ENCODE results near the gene IYD.

The IYD gene

DNA sequence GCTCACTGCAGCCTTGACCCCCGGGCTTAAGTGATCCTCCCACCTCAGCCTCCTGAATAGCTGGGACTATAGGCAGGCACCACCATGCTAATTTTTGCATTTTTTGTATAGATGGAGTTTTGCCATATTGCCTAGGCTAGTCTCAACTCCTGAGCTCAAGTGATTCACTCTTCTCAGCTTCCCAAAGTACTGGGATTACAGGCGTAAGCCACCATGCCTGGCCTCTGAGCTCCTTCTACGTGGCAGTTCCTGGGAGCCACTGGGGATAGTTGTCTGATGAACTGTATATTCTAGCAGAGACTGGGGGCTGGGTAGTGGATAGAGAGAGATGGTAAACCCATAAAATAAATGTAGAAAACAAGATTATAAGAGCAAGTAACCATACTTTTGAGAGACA is 26.1 kb downstream of the IYD start:
- no peak for ATAC-seq
- no peak for DNase-seq

DNA sequence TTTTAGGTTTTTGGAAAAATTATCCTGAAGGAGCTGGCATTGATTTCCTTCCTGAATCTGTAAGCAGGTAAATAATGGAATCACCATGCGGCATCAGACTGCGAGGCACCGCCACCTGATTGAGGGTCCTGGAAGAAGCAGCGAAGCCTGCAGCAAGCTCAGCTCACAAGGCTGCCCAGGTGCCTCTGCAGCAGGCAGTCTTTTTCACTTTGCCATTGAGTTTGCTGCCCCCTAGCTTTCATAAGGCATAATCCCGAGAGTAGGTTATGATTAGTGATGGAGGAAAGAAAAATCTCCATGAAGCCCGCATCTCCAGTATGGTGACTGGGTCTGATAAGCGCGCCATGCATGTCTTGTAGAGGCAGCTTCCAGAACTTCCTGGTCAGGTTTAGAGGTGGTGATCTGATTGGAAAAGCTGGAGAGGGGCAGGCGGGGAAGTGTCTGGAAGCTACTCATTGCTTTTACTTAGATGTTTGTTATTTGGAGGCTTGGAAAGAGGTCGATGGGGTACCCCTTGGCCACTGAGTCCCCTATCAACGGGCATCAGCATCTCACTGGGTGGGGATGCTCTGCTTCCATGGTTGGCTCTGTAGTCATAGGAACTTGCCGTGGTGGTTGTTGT is 26.7 kb downstream of the IYD start:
- peak; percentile 73 for ATAC-seq
- DNase-seq, result peak; percentile 32

DNA sequence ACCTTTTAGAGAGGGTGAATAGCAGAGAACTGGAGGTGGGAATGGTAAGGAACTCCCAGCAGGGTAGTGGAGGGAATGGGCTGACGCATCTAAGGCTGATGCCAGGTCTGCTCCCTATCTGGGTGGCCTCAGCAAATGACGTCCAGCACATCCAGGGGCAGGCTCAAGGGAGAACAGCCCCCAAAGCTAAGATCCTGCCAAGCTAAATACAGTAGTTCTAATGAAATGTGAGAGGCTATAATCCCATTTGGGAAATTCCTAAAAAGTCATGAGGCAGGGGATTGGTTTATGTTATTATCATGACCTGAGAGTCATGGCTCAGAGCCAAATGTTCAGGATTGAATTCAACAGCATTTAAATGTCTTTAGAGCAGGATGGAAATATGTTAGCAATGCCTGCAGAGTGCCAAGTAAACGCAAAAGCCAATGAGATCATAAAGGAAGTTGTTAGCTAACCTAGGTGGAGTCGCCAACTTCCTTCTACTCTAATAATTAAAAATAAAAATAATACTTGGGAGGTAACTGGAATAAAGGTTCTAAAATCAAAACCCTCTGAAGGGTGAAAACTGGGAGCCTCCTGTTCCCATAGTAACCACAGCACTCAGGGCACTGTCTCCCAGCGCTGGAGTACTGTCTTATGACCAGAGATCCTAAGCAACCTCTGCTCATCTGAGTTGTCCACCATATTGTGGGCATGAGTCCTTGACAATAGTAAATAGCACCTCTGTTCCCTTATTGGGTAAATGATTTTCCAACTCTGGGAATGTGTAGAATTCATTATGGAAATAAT is 34.8 kb downstream of the IYD start:
- ATAC-seq (no peak), DNase-seq (no peak)

GRCh38 chr6:150406948-150407347 is 38.1 kb downstream of the IYD start:
- DNase-seq (no peak), ATAC-seq (no peak)

DNA sequence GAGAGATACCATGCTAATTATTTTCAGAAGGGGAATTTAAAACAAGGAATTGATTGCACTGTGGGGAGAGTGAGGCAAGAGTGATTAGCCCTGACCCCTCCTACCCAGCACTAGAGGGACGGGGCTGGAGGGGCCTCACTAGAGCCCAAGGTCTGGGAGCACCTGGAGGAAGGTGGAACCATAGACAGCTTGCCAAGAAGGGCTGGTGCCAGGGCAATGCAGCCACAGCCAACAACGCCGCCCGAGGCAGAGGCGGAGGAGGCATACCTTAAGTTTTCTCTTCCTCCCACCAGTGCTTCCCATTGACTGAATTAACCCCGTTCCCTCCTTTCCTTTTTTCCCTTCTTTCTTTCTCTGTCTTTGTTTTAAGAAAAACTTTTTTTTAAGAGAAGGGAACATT is 40.0 kb downstream of the IYD start:
- DNase-seq (no peak), ATAC-seq (no peak)

DNA sequence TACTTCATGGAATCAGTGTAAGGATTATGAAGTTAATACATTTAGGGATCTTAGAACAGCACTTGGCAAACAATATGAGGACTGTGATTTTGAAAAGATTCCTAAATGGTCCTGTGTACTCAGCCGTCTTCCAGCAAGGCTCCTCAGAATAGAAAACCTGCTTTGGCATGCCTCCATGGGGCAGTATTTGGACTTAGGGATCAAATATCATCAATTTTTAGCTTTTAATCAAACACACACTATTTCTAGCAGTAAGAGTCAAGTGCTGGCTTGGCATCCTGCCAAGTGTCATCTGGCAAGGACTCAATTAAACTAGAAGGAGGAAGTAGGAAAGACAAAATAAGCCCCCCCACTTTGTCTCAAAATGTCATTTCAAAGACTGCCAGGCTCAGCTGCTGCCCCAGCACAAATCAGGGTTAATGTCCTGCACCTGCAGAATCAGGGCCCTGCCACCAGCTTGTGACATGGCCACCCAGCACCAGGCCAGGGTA is 40.8 kb downstream of the IYD start:
- DNase-seq (no peak), ATAC-seq (no peak)

DNA sequence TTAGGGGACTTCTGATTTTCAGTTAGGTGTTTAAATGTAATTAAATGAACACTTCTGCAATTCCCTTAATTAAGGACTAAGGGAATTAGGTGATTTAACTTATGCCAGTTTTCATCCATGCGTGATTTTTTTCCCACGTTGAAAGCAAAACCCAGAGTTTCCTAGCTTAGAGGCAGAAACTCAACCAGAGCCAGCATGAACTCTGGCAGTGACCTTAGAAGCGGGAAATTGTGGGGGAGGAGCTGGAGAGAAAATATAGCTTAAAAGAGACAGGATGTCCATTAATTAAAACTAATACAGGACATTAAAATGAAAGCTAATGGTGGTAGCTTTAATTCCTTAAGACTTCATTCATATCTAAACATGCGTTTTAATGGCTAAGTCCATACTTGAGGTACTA is 41.6 kb downstream of the IYD start:
- DNase-seq (no peak), ATAC-seq (no peak)

DNA sequence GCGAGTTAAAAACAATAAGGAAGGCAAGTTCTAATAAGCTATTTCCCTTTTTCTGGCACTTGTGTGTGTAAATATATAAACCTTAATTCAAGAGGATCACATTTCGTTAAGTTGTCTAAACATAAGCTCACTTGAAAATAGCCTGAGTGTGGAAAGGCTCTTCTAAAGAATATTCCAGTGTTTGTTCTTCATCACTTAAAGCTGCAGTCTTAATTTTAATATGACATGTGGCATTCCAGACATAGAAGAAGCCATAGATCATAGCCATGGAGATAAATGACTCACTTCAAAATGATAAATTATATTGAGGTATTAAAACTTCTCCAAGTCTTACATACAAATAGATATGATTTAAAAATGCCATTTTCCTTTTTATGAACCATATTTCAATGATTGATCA is 42.1 kb downstream of the IYD start:
- ATAC-seq, result no peak
- no peak for DNase-seq

DNA sequence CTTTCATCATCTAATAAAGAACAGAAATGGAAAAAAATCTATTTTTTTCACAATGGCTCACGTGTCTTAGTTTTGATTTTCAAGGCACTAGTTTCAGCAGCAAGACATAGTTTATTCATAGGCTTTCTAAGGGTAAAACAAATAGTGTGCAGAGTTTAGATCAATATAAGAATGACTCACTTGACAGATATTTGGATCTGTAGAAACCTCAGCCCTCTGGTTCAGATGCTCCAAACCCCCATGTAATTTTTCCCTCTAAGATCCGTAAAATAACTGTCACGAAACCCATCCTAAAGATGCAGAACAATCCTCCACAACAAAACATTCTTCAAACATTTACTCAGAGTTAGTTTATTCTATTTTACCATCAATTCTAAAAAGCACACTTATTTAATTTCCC is 43.4 kb downstream of the IYD start:
- DNase-seq (no peak), ATAC-seq (no peak)

DNA sequence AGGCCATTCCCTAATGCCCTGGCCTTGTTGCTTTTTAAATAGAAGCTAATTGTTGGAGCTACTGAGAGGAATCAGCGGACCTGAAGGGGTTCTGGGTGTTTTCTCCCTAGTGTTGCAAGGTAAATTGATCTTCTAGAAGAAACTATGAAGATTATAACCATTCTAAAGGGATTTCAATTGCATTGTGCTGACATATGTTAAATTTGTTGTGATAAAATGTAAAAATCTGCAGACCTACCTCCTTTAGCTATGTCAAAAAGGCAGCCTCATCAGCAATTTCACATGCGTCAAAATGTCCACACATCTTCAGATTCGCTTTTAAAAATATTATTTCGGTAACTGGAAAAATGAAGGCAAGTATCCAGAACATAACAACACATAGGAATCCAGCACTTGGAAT is 44.4 kb downstream of the IYD start:
- no peak for ATAC-seq
- no peak for DNase-seq

DNA sequence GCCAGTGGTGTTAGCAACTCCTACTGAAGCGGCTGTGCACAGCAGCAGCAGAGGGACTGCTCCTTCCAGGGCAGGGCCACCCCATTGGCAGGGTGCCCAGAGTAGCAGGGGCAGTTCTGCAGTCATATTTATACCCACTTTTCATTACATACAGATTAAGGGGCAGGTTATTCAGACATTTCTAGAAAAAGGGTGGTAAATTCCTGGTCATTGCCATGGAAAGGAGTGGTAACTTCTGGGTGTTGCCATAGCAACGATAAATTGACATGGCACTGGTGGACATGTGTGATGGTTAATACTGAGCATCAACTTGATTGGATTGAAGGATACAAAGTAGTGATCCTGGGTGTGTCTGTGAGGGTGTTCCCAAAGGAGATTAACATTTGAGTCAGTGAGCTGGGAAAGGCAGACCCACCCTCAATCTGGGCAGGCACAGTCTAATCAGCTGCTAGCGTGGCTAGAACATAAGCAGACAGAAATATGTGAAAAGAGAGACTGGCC is 45.0 kb downstream of the IYD start:
- ATAC-seq, result no peak
- no peak for DNase-seq

DNA sequence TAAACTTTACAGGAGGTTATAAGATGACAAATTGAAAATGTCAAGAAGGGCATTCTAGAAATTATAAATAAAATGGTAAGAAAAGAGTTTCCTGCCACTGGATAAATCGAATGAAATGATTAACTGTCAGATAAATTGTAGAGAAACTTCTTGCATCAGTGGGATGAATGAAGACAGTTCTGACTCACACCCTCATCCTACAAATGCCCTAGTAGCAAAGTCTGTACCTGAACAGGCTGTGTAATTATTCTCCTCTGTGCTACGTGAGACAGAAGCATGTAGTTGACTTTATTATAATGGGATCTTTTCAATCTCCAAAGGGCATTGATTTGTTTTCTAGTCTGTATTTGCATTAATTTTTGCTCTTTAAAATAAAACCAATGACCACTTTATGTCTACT is 47.3 kb downstream of the IYD start:
- peak; percentile 26 for ATAC-seq
- no peak for DNase-seq

DNA sequence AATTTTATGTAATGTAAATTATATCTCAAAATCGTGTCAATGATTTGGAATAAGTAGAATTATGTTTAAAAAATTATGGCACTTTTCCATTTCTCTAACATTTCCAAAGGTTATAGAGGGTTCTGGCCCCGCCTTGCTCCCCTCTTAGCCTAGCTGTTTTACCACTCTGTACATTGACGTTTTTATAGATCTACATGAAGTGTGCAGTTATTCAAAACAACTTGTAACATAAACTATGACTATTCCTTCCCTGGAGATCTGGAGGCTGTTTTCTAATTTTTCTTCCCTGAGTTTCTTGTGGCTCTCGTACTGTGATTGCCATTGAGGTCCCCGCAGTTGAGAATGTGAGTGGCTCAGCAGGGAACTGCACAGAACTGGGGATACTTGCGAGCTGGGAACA is 48.4 kb downstream of the IYD start:
- ATAC-seq (no peak), DNase-seq (no peak)

DNA sequence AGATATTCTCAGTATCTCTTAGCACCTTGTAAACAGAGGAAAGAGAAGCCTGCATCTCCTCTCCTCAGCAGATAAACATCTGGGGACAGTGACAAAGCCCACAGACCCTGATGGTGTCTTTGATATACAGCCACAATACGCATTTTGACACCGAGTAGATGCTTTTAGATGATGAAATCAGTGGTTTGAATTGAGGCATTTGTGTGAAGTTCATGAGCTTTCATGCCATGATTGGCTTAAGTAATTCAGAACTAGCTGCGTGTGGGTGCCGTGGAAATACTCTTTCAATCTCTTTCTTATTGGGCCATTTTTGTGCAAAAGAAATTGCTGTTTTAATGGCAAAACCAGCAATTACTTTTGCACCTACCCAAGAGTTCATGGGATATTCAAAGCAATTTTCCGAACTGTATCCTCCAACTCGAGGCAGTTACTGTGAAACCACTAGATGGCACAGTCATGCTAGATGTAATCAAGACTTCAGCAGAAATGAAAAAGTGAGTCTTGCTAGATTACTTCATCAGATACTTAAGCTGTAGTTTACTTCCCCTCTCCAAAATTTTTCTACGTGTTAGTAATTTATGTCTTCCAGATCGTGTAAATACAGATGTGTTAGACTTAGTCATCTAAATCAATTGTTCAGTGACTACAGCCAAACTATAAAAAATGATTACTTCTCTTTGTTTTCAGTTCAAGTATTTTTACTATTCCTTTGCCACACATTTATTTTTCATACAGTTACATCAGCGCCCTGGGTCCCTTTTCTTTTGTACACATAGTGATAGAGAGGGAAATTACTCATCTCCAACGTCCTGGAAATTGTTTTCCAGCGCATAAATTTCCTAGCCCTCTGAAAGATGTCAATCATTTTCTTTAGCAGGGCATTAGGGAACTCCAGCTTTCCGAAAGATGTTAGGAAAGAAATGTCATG is 49.4 kb downstream of the IYD start:
- ATAC-seq, result peak; percentile 67
- DNase-seq, result no peak

- no peak for ATAC-seq
- DNase-seq, result peak; percentile 75
These were observed 50.2 kb downstream of the IYD start for GRCh38 chr6:150418827-150419594.

- DNase-seq (no peak), ATAC-seq (no peak)
These were observed 51.6 kb downstream of the IYD start for GRCh38 chr6:150420428-150420827.

DNA sequence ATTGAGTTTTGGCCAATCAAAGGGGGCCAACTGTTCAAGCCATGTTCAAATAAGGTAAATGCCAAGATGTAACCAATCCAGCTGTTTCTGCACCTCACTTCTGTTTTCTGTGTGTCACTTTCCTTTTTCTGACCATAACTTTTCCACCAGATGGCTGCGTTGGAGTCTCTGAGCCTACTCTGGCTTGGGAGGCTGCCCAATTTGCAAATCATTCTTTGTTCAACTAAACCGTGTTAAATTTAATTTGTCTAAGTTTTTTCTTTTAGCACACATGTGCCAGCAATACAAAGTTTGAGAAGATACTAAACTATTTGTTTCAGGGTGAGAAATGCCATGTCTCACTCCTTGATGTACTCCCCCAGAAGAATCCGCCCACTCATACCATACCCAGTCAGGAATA is 52.1 kb downstream of the IYD start:
- DNase-seq, result no peak
- ATAC-seq, result no peak

- DNase-seq (no peak), ATAC-seq (no peak)
These were observed 56.7 kb downstream of the IYD start for GRCh38 chr6:150425508-150425907.

DNA sequence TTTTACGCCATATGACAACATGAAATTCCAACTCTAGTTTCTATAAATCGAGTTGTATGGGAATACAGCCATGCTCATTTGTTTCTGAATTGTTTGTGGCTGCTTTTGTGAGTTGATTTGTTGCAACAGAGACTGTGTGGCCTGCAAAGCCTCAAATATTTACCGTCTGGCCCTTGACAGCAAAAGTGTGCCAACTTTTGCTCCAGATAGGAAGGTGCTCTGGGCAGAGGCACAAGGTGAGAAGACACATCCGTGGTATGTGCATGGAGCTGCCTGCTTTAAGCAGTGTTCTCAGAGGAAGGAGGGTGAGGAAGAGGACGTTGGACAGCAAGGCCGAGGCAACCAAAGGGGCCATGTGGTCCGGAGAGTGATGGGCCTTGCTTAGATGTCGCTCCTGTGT is 57.4 kb downstream of the IYD start:
- ATAC-seq (no peak), DNase-seq (no peak)

DNA sequence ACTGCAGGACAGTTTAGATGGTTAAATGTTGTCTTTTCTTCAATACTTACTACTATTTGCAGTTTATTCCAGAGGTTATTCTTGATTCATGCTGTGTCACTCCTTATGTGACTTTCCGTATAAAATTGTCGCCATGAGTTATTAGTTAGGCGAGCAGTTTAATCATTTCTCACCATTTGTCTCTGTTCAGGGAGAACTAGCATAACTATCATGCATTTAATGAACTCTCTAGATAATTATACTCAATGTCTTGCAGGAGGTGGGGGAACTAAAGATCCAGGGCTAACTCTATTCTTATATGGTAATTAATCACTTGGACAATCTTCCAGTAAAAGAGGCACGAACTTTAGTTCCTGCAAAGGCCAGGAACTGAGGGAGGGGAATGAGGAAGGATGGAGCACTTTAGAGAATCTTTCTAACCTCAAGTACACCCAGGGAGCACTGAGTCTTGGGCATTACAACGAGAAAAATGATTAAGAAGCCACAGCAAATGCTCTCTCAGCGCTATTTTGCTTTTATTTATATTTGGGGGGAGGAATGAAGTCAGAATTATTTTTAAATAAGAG is 58.3 kb downstream of the IYD start:
- ATAC-seq, result no peak
- no peak for DNase-seq

DNA sequence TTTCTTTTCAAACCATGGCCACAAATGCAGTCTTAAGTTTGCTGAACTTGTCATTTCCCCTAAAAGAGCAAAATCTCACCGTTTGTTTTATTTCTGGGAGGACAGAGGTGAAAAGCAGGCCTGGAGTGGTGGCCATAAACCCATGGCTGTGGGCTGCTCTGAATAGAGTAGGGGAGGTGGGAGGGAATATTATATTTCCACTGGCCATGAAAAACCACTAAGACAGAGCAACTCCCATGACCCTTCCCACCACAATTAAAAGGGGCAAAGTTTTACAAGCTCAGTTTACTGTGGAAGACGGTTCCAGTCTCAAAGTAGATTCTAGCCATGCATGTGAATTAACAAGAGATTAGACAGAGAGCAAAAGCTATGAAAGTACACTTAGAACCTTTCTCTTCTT is 59.0 kb downstream of the IYD start:
- ATAC-seq, result no peak
- DNase-seq, result no peak

GRCh38 chr6:150430815-150431214 is 62.0 kb downstream of the IYD start:
- no peak for ATAC-seq
- no peak for DNase-seq
